Esophagus muscularis mucosa (tissue), 4 donors: ENCODE data around the gene BTBD9. TPM values are rescaled to one million over a fixed set of nuclear protein-coding genes. Genes with fewer than 3 reads are reported as not detected.

Experiments used
- DNase-seq: peaks from one replicate; pipeline ENCODE4 v3.0.0-alpha.2; 2017; ENCODE audit errors: extremely low spot score
- H3K27ac ChIP-seq, 4 donors: fragments of 200-600 bp; sonication (generic); replicated peaks in 1 of 4; 1 replicate in 3 of 4; 2 replicates in 1 of 4; pipeline ENCODE4 v1.5.1; 2016 to 2019; ENCODE audit warnings: mild to moderate bottlenecking in 1 of 4
- H3K27me3 ChIP-seq, 4 donors: fragments of 200-600 bp; sonication (generic); one replicate each; pipeline versions ENCODE4 v1.5.1 to v1.6.0; 2016 to 2019
- H3K36me3 ChIP-seq, 4 donors: fragments of 200-600 bp; sonication (generic); one replicate each; pipeline ENCODE4 v1.5.1; 2016 to 2019
- H3K4me1 ChIP-seq, 4 donors: fragments of 200-600 bp; sonication (generic); one replicate each; pipeline ENCODE4 v1.5.1; 2016 to 2019
- H3K4me3 ChIP-seq, 4 donors: fragments of 200-600 bp; sonication (generic); 1 replicate in 2 of 4; 2 replicates in 2 of 4; pipeline ENCODE4 v1.5.1; 2016 to 2019; ENCODE audit warnings: mild to moderate bottlenecking in 4 of 4, moderate library complexity in 1 of 4
- H3K9me3 ChIP-seq, 4 donors: fragments of 200-600 bp; sonication (generic); 1 replicate in 3 of 4; 2 replicates in 1 of 4; pipeline ENCODE4 v1.5.1; 2016 to 2019
- CTCF ChIP-seq, 3 experiments: fragments of 200-600 bp in 2 of 3; fragments of 450-650 bp in 1 of 3; sonication (generic) in 2 of 3; IDR thresholded peaks; one replicate each; pipeline ENCODE4 v1.5.1; 2017 to 2019; ENCODE audit warnings: antibody characterized with exemption in 3 of 3, mild to moderate bottlenecking in 2 of 3, moderate library complexity in 1 of 3
- EP300 ChIP-seq: sonication (generic); formaldehyde crosslinking; IDR thresholded peaks from one replicate; pipeline ENCODE4 v1.6.1; 2017; ENCODE audit warnings: antibody characterized with exemption
- POLR2A ChIP-seq: fragments of 450-650 bp; IDR thresholded peaks from one replicate; pipeline ENCODE4 v1.6.1; 2017; ENCODE audit warnings: antibody characterized with exemption, moderate library complexity, mild to moderate bottlenecking, low read depth
- POLR2AphosphoS5 ChIP-seq, 2 donors: sonication (generic); formaldehyde crosslinking; IDR thresholded peaks; one replicate each; pipeline ENCODE4 v1.6.1; 2017; ENCODE audit warnings: antibody characterized with exemption in 2 of 2
- WGBS: methylation state at CpG from one replicate; pipeline ENCODE4 v1.1.5; 2018; 5-methylcytosine and 5-hydroxymethylcytosine counted together
- intact Hi-C: fragments of 100-400 bp; cut with DNase I; formaldehyde crosslinking; loops from one replicate; pipeline ENCODE4 v1.15.1; 2023
- total RNA-seq, 4 donors: library from RNA; depleted of rRNA; stranded (reverse); fragments of >200 nt; gene quantifications; one replicate each; pipeline versions ENCODE4 v1.1.0 to v1.2.1, GENCODE V29; 2016

BTBD9 gene
- total RNA-seq, 4 donors from 2014 or later, result 9.4 to 14.1 (median 11.2) TPM

- no peak overlapping the region for H3K27ac ChIP-seq
- WGBS, result 55% methylated on average over 3 of the region's 3 CpGs
- no peak for DNase-seq
- no peak for TF ChIP-seq EP300
- no peak for TF ChIP-seq POLR2AphosphoS5 (IDR thresholded peaks at IDR 0.05)
- TF ChIP-seq POLR2A, result no peak
- TF ChIP-seq CTCF (IDR thresholded peaks at IDR 0.05), result no peak
- H3K27me3 ChIP-seq, result no peaks in the 10 kb centered on the region
- no peaks in the 10 kb centered on the region for H3K9me3 ChIP-seq
- intact Hi-C loops, result no loop called here
- H3K36me3 ChIP-seq, result no peaks in the 10 kb centered on the region
- no peak overlapping the region for H3K4me3 ChIP-seq
- peaks cover 5 to 13% (median 10%) of the 10 kb centered on the region in 4 donors for H3K4me1 ChIP-seq
Measured at GRCh38 chr6:38603966-38604365, 35.8 kb downstream of the BTBD9 start.

- WGBS, result 85% methylated on average over 2 of the region's 2 CpGs
- H3K4me1 ChIP-seq, result peaks cover 5 to 13% (median 10%) of the 10 kb centered on the region in 4 donors
- TF ChIP-seq POLR2AphosphoS5 (IDR thresholded peaks at IDR 0.05), result no peak
- no peak for TF ChIP-seq CTCF (IDR thresholded peaks at IDR 0.05)
- intact Hi-C loops, result no loop called here
- H3K4me3 ChIP-seq, result no peak overlapping the region
- DNase-seq, result no peak
- H3K9me3 ChIP-seq, result no peaks in the 10 kb centered on the region
- H3K27ac ChIP-seq, result no peak overlapping the region
- no peaks in the 10 kb centered on the region for H3K36me3 ChIP-seq
- no peaks in the 10 kb centered on the region for H3K27me3 ChIP-seq
Measured at GRCh38 chr6:38603496-38603895, 36.2 kb downstream of the BTBD9 start.

GRCh38 chr6:38599966-38600550 lies 39.7 kb downstream of the BTBD9 start:
- H3K36me3 ChIP-seq, result no peaks in the 10 kb centered on the region
- peaks cover 5 to 13% (median 10%) of the 10 kb centered on the region in 4 donors for H3K4me1 ChIP-seq
- no peaks in the 10 kb centered on the region for H3K9me3 ChIP-seq
- H3K27ac ChIP-seq, result no peak overlapping the region
- H3K27me3 ChIP-seq, result no peaks in the 10 kb centered on the region
- no peak for DNase-seq
- no peak for TF ChIP-seq CTCF (IDR thresholded peaks at IDR 0.05)
- no peak for TF ChIP-seq POLR2A
- no peak for TF ChIP-seq POLR2AphosphoS5 (IDR thresholded peaks at IDR 0.05)
- intact Hi-C loops, result no loop called here
- no peak overlapping the region for H3K4me3 ChIP-seq
- WGBS, result 89% methylated on average over 4 of the region's 4 CpGs

- intact Hi-C loops, result no loop called here
- H3K9me3 ChIP-seq, result no peaks in the 10 kb centered on the region
- DNase-seq, result no peak
- H3K4me1 ChIP-seq, result peaks cover 5 to 12% (median 9%) of the 10 kb centered on the region in 4 donors
- TF ChIP-seq POLR2AphosphoS5 (IDR thresholded peaks at IDR 0.05) (no peak), POLR2A (no peak), EP300 (no peak), CTCF (IDR thresholded peaks at IDR 0.05) (no peak)
- 93% methylated on average over 5 of the region's 5 CpGs for WGBS
- no peaks in the 10 kb centered on the region for H3K36me3 ChIP-seq
- H3K27ac ChIP-seq, result no peak overlapping the region
- no peaks in the 10 kb centered on the region for H3K27me3 ChIP-seq
- no peak overlapping the region for H3K4me3 ChIP-seq
Measured at GRCh38 chr6:38599261-38599660, 40.5 kb downstream of the BTBD9 start.
